Measurements from ENCODE around the gene ART1. TPM values are rescaled to one million over a fixed set of nuclear protein-coding genes. Genes with fewer than 3 reads are reported as not detected.

The ART1 gene
- total RNA-seq, 1 donor from 2014 or later: not detected

- Histone ChIP-seq H3K79me2 (ENCODE audit: insufficient read depth, low read length) (no peaks in the 10 kb centered on the region), H3K9me3 (ENCODE audit: insufficient read depth, low read depth, low read length) (no peaks in the 10 kb centered on the region), H3K27ac (ENCODE audit: low read depth, low read length) (no peak overlapping the region), H3K27me3 (ENCODE audit: insufficient read depth, low read length) (no peaks in the 10 kb centered on the region), H3K36me3 (ENCODE audit: insufficient read depth, low read length) (peaks cover 83% of the 10 kb centered on the region), H3K4me3 (ENCODE audit: insufficient read depth, low read depth, low read length) (no peak overlapping the region), H3K4me2 (ENCODE audit: low read length) (no peak overlapping the region), H2AFZ (ENCODE audit: low read depth, low read length) (no peak overlapping the region), H3K9ac (ENCODE audit: low read length) (no peak overlapping the region), H3K4me1 (ENCODE audit: insufficient read depth, low read length) (no peaks in the 10 kb centered on the region), H4K20me1 (ENCODE audit: insufficient read depth, low read length) (peaks cover 20% of the 10 kb centered on the region)
- H3K27me3 Mint-ChIP-seq (ENCODE audit: low read depth, unreplicated experiment): no peaks in the 10 kb centered on the region
- TF ChIP-seq EZH2 (IDR thresholded peaks at IDR 0.05; ENCODE audit: insufficient read depth, low read length): no peak
- no peaks in the 10 kb centered on the region for H3K9me3 Mint-ChIP-seq (ENCODE audit: unreplicated experiment)
- peaks cover 2% of the 10 kb centered on the region for H3K4me1 Mint-ChIP-seq (ENCODE audit: low read depth, unreplicated experiment)
- peaks cover 38% of the 10 kb centered on the region for H3K36me3 Mint-ChIP-seq (ENCODE audit: low read depth, unreplicated experiment)
- DNase-seq (ENCODE audit: low read depth) (no peak), FAIRE-seq (no peak)
- H3K27ac Mint-ChIP-seq (ENCODE audit: unreplicated experiment): no peak overlapping the region
- no peak overlapping the region for H3K4me3 Mint-ChIP-seq (ENCODE audit: unreplicated experiment)
Measured at GRCh38 chr11:3683039-3683438, 38.1 kb downstream of the ART1 start.

- TF ChIP-seq CTCF (IDR thresholded peaks at IDR 0.05; ENCODE audit: insufficient read depth, low read depth, low read length) (no peak), EZH2 (IDR thresholded peaks at IDR 0.05; ENCODE audit: insufficient read depth, low read length) (no peak)
- Histone ChIP-seq H3K9me3 (ENCODE audit: insufficient read depth, low read depth, low read length) (no peaks in the 10 kb centered on the region), H2AFZ (ENCODE audit: low read depth, low read length) (no peak overlapping the region), H3K27me3 (ENCODE audit: insufficient read depth, low read length) (no peaks in the 10 kb centered on the region), H4K20me1 (ENCODE audit: insufficient read depth, low read length) (peaks cover 20% of the 10 kb centered on the region), H3K4me1 (ENCODE audit: insufficient read depth, low read length) (no peaks in the 10 kb centered on the region), H3K27ac (ENCODE audit: low read depth, low read length) (no peak overlapping the region), H3K4me2 (ENCODE audit: low read length) (no peak overlapping the region), H3K36me3 (ENCODE audit: insufficient read depth, low read length) (peaks cover 71% of the 10 kb centered on the region), H3K9ac (ENCODE audit: low read length) (no peak overlapping the region), H3K79me2 (ENCODE audit: insufficient read depth, low read length) (no peaks in the 10 kb centered on the region), H3K4me3 (ENCODE audit: insufficient read depth, low read depth, low read length) (no peak overlapping the region)
- Mint-ChIP-seq H3K4me3 (ENCODE audit: unreplicated experiment) (no peak overlapping the region), H3K27ac (ENCODE audit: unreplicated experiment) (no peak overlapping the region), H3K4me1 (ENCODE audit: low read depth, unreplicated experiment) (peaks cover 2% of the 10 kb centered on the region), H3K36me3 (ENCODE audit: low read depth, unreplicated experiment) (peaks cover 32% of the 10 kb centered on the region), H3K27me3 (ENCODE audit: low read depth, unreplicated experiment) (no peaks in the 10 kb centered on the region), H3K9me3 (ENCODE audit: unreplicated experiment) (no peaks in the 10 kb centered on the region)
- FAIRE-seq: no peak
- no peak for DNase-seq (ENCODE audit: low read depth)
Measured at GRCh38 chr11:3684129-3684818, 39.3 kb downstream of the ART1 start.

GRCh38 chr11:3684819-3685172, 39.9 kb downstream of the ART1 start:
- H3K9ac ChIP-seq (ENCODE audit: low read length): no peak overlapping the region
- no peak for FAIRE-seq
- no peaks in the 10 kb centered on the region for H3K27me3 ChIP-seq (ENCODE audit: insufficient read depth, low read length)
- Mint-ChIP-seq H3K27me3 (ENCODE audit: low read depth, unreplicated experiment) (no peaks in the 10 kb centered on the region), H3K27ac (ENCODE audit: unreplicated experiment) (no peak overlapping the region), H3K4me1 (ENCODE audit: low read depth, unreplicated experiment) (peaks cover 2% of the 10 kb centered on the region), H3K4me3 (ENCODE audit: unreplicated experiment) (no peak overlapping the region), H3K36me3 (ENCODE audit: low read depth, unreplicated experiment) (peaks cover 32% of the 10 kb centered on the region), H3K9me3 (ENCODE audit: unreplicated experiment) (no peaks in the 10 kb centered on the region)
- H4K20me1 ChIP-seq (ENCODE audit: insufficient read depth, low read length): peaks cover 20% of the 10 kb centered on the region
- no peaks in the 10 kb centered on the region for H3K4me1 ChIP-seq (ENCODE audit: insufficient read depth, low read length)
- H3K4me3 ChIP-seq (ENCODE audit: insufficient read depth, low read depth, low read length): no peak overlapping the region
- no peak for TF ChIP-seq CTCF (IDR thresholded peaks at IDR 0.05; ENCODE audit: insufficient read depth, low read depth, low read length)
- no peak for TF ChIP-seq EZH2 (IDR thresholded peaks at IDR 0.05; ENCODE audit: insufficient read depth, low read length)
- H3K9me3 ChIP-seq (ENCODE audit: insufficient read depth, low read depth, low read length): no peaks in the 10 kb centered on the region
- H3K27ac ChIP-seq (ENCODE audit: low read depth, low read length): no peak overlapping the region
- H3K79me2 ChIP-seq (ENCODE audit: insufficient read depth, low read length): no peaks in the 10 kb centered on the region
- H3K4me2 ChIP-seq (ENCODE audit: low read length): no peak overlapping the region
- no peak overlapping the region for H2AFZ ChIP-seq (ENCODE audit: low read depth, low read length)
- no peak for DNase-seq (ENCODE audit: low read depth)
- H3K36me3 ChIP-seq (ENCODE audit: insufficient read depth, low read length): peaks cover 70% of the 10 kb centered on the region
